IMR-90 (cell line): ENCODE measurements around the gene MAGEA10. TPM values are rescaled to one million over a fixed set of nuclear protein-coding genes. Genes with fewer than 3 reads are reported as not detected.

Source experiments
- ATAC-seq: fragments of 200-7000 bp; cut with Tn5 transposase; 2 replicates; pipeline ENCODE4 v1.9.1; 2020; ENCODE audit warnings: low read depth, mild to moderate bottlenecking, moderate library complexity
- BruUV-seq: library from RNA; stranded (reverse); fragments of 400-500 nt; replicated peaks from 2 replicates; lab custom pipeline; 2021; lab: Mats Ljungman, UMichigan
- CTCF ChIA-PET: fragments of 300-600 bp; formaldehyde crosslinking; extraction: SDS; loops from one replicate; lab custom pipeline; 2021; ENCODE audit warnings: antibody characterized with exemption; lab: Yijun Ruan, JAX
- POLR2A ChIA-PET: fragments of 300-600 bp; sonication (Branson Sonifier 250); formaldehyde crosslinking; loops from one replicate; lab custom pipeline; 2022; ENCODE audit warnings: antibody characterized with exemption; ENCODE audit not compliant: unreplicated experiment; lab: Charles Lee
- DNase-seq: peaks from one replicate; pipeline ENCODE4 v3.0.0; 2013
- H2AFZ ChIP-seq: replicated peaks from 2 replicates; pipeline ENCODE3; 2013; ENCODE audit warnings: low read length, mild to moderate bottlenecking; ENCODE audit not compliant: poor library complexity
- H2AK5ac ChIP-seq: 2 replicates; pipeline ENCODE4 v1.6.1; 2013; ENCODE audit warnings: low read depth, low read length, inconsistent platforms
- H2AK9ac ChIP-seq: replicated peaks from 2 replicates; pipeline ENCODE3; 2013; ENCODE audit warnings: mild to moderate bottlenecking, low read depth, low read length, moderate library complexity; ENCODE audit not compliant: poor library complexity
- H2BK120ac ChIP-seq: 2 replicates; pipeline ENCODE4 v1.6.1; 2013; ENCODE audit warnings: low read depth, low read length, inconsistent platforms
- H2BK15ac ChIP-seq: 3 replicates; pipeline ENCODE4 v1.6.1; 2013; ENCODE audit warnings: low read depth, low read length, inconsistent platforms
- H2BK20ac ChIP-seq: 2 replicates; pipeline ENCODE4 v1.6.1; 2013; ENCODE audit warnings: low read depth, mild to moderate bottlenecking, inconsistent platforms, low read length, moderate library complexity
- H2BK5ac ChIP-seq: 2 replicates; pipeline ENCODE4 v1.6.1; 2013; ENCODE audit warnings: mild to moderate bottlenecking, low read depth, low read length, inconsistent platforms; ENCODE audit not compliant: poor library complexity, severe bottlenecking
- H3K14ac ChIP-seq: replicated peaks from 2 replicates; pipeline ENCODE4 v1.6.1; 2013; ENCODE audit warnings: low read depth, low read length, inconsistent platforms
- H3K18ac ChIP-seq: 2 replicates; pipeline ENCODE4 v1.6.1; 2013; ENCODE audit warnings: low read depth, low read length, control low read depth
- H3K23ac ChIP-seq: 2 replicates; pipeline ENCODE4 v1.6.1; 2013; ENCODE audit warnings: low read depth, low read length, inconsistent platforms
- H3K27ac ChIP-seq: 2 replicates; pipeline ENCODE4 v1.5.1; 2013; ENCODE audit warnings: mild to moderate bottlenecking, control low read depth, low read length; ENCODE audit not compliant: insufficient read depth
- H3K27me3 ChIP-seq: 2 replicates; pipeline ENCODE4 v1.6.1; 2013; ENCODE audit warnings: low read length; ENCODE audit not compliant: control insufficient read depth, insufficient read depth
- H3K36me3 ChIP-seq: 2 replicates; pipeline ENCODE4 v1.6.1; 2013; ENCODE audit warnings: low read length, mixed read lengths; ENCODE audit not compliant: control insufficient read depth, insufficient read depth
- H3K4ac ChIP-seq: 2 replicates; pipeline ENCODE4 v1.6.1; 2013; ENCODE audit warnings: low read depth, low read length, inconsistent platforms
- H3K4me1 ChIP-seq: 2 replicates; pipeline ENCODE4 v1.6.1; 2013; ENCODE audit warnings: low read length, mixed read lengths; ENCODE audit not compliant: control insufficient read depth, insufficient read depth
- H3K4me2 ChIP-seq: 2 replicates; pipeline ENCODE4 v1.6.1; 2013; ENCODE audit warnings: low read depth, mild to moderate bottlenecking, control low read depth, low read length, moderate library complexity
- H3K4me3 ChIP-seq: 2 replicates; pipeline ENCODE4 v1.5.1; 2013; ENCODE audit warnings: low read depth, mild to moderate bottlenecking, control low read depth, low read length, moderate library complexity; ENCODE audit not compliant: insufficient read depth
- H3K56ac ChIP-seq: 2 replicates; pipeline ENCODE4 v1.6.1; 2013; ENCODE audit warnings: low read length, inconsistent platforms; ENCODE audit not compliant: insufficient read depth; ENCODE audit errors: extremely low read depth
- H3K79me1 ChIP-seq, 2 experiments: 2 replicates each; pipeline ENCODE4 v1.6.1; 2013; ENCODE audit warnings: low read length in 2 of 2, inconsistent platforms in 1 of 2, low read depth in 1 of 2
- H3K9ac ChIP-seq: 2 replicates; pipeline ENCODE4 v1.6.1; 2013; ENCODE audit warnings: low read depth, low read length, control low read depth
- H3K9me1 ChIP-seq: 2 replicates; pipeline ENCODE4 v1.6.1; 2013; ENCODE audit warnings: low read length, inconsistent platforms; ENCODE audit not compliant: insufficient read depth
- H3K9me3 ChIP-seq: 2 replicates; pipeline ENCODE4 v1.6.1; 2013; ENCODE audit warnings: low read length; ENCODE audit not compliant: control insufficient read depth, insufficient read depth
- H4K20me1 ChIP-seq: 2 replicates; pipeline ENCODE4 v1.6.1; 2013; ENCODE audit warnings: low read length, inconsistent platforms; ENCODE audit not compliant: insufficient read depth
- H4K5ac ChIP-seq: 2 replicates; pipeline ENCODE4 v1.6.1; 2013; ENCODE audit warnings: mild to moderate bottlenecking, low read depth, low read length, control low read depth
- H4K8ac ChIP-seq, 2 experiments: 2 replicates each; pipeline ENCODE4 v1.6.1; 2013; ENCODE audit warnings: low read depth in 2 of 2, low read length in 2 of 2, control low read depth in 1 of 2, inconsistent platforms in 1 of 2
- H4K91ac ChIP-seq: 2 replicates; pipeline ENCODE4 v1.6.1; 2013; ENCODE audit warnings: low read depth, low read length, inconsistent platforms; ENCODE audit not compliant: insufficient read depth
- CTCF ChIP-seq: conservative IDR thresholded peaks from 2 replicates; pipeline ENCODE4 v1.5.1; 2012; ENCODE audit warnings: mild to moderate bottlenecking, low read depth, low read length, improper control_type of control experiment
- ELK1 ChIP-seq: fragments of 150-350 bp; IDR thresholded peaks from 2 replicates; pipeline ENCODE4 v1.6.1; 2016; ENCODE audit warnings: low read depth, mild to moderate bottlenecking, low read length, moderate library complexity, borderline replicate concordance
- MXI1 ChIP-seq: IDR thresholded peaks from 2 replicates; pipeline ENCODE4 v1.6.1; 2012; ENCODE audit warnings: low read depth, mild to moderate bottlenecking, low read length, moderate library complexity, borderline replicate concordance
- RCOR1 ChIP-seq: IDR thresholded peaks from 2 replicates; pipeline ENCODE4 v1.6.1; 2012; ENCODE audit warnings: mild to moderate bottlenecking, low read length, improper control_type of control experiment; ENCODE audit not compliant: insufficient replicate concordance
- RFX5 ChIP-seq: IDR thresholded peaks from 2 replicates; pipeline ENCODE4 v1.8.0; 2012; ENCODE audit warnings: low read depth, mild to moderate bottlenecking, low read length, moderate library complexity
- SMC3 ChIP-seq: fragments of 150-350 bp; IDR thresholded peaks from 2 replicates; pipeline ENCODE4 v1.6.1; 2016; ENCODE audit warnings: low read depth, mild to moderate bottlenecking, antibody characterized with exemption, low read length, moderate library complexity
- USF2 ChIP-seq: fragments of 150-350 bp; IDR thresholded peaks from 2 replicates; pipeline ENCODE4 v1.6.1; 2017; ENCODE audit warnings: mild to moderate bottlenecking, antibody characterized with exemption, low read length, low read depth
- WGBS, 2 experiments: methylation state at CpG; one replicate each; pipeline versions ENCODE4 v1.1.5 to v1.1.7; 2013; ENCODE audit warnings: missing lambda C conversion rate in 2 of 2; ENCODE audit not compliant: insufficient read length in 1 of 2; ENCODE audit errors: extremely low coverage in 2 of 2; 5-methylcytosine and 5-hydroxymethylcytosine counted together
- dilution Hi-C: fragments of 300-500 bp; cut with HindIII; formaldehyde crosslinking; loops from one replicate; pipeline ENCODE4 v1.14.3; 2018; ENCODE audit warnings: low sequenced_read_pairs; ENCODE audit not compliant: unreplicated experiment
- in situ Hi-C: fragments of 300-500 bp; cut with MboI; formaldehyde crosslinking; loops from 3 replicates; pipeline ENCODE4 v1.14.3; 2019; ENCODE audit warnings: low sequenced_read_pairs, inconsistent platforms, mixed read lengths
- intact Hi-C: fragments of 100-400 bp; cut with micrococcal nuclease; formaldehyde crosslinking; loops from 2 replicates; pipeline ENCODE4 v1.10.0; 2022
- polyA plus RNA-seq, 3 experiments: library from polyadenylated mRNA; depleted of rRNA; stranded (reverse); fragments of >200 nt; gene quantifications; 2 replicates each; pipeline ENCODE4 v1.2.3, GENCODE V29; 2012; ENCODE audit warnings: low replicate concordance in 1 of 3
- total RNA-seq: library from RNA; depleted of rRNA; stranded (reverse); fragments of >200 nt; gene quantifications from 2 replicates; pipeline ENCODE4 v1.2.3, GENCODE V29; 2012

MAGEA10 gene
- total and polyA plus RNA-seq, 2 of the 4 experiments (the other 2 are of a cell fraction): not detected

GRCh38 chrX:152151256-152151655 lies 12.9 kb upstream of the MAGEA10 start:
- BruUV-seq: no TSS peak
- no peak overlapping the region for H2BK20ac ChIP-seq
- whole genome bisulfite sequencing, 2 experiments: 40% methylated on average over 2 of the region's 3 CpGs; no CpG with 5 or more reads in 1 of the 2 experiments
- H3K27me3 ChIP-seq: no peaks in the 10 kb centered on the region
- H3K9me3 ChIP-seq: no peaks in the 10 kb centered on the region
- POLR2A ChIA-PET: no interaction called here
- H3K56ac ChIP-seq: no peak overlapping the region
- no peak overlapping the region for H2AFZ ChIP-seq
- H3K23ac ChIP-seq: no peak overlapping the region
- TF ChIP-seq MXI1 (no peak), RCOR1 (no peak), USF2 (no peak), ELK1 (no peak), SMC3 (no peak), CTCF (no peak), RFX5 (no peak)
- dilution Hi-C loops (no loop called here), in situ Hi-C loops (no loop called here), intact Hi-C loops (no loop called here)
- no peak overlapping the region for H3K9ac ChIP-seq
- H3K9me1 ChIP-seq: no peaks in the 10 kb centered on the region
- ATAC-seq (no peak), DNase-seq (no peak)
- H3K14ac ChIP-seq: no peak overlapping the region
- H2BK15ac ChIP-seq: no peak overlapping the region
- H4K91ac ChIP-seq: no peak overlapping the region
- no peak overlapping the region for H3K4me3 ChIP-seq
- H2AK9ac ChIP-seq: no peak overlapping the region
- no peak overlapping the region for H2BK5ac ChIP-seq
- no peaks in the 10 kb centered on the region for H3K36me3 ChIP-seq
- no peaks in the 10 kb centered on the region for H4K20me1 ChIP-seq
- no peak overlapping the region for H4K5ac ChIP-seq
- H2BK120ac ChIP-seq: no peak overlapping the region
- CTCF ChIA-PET: no interaction called here
- H3K27ac ChIP-seq: no peak overlapping the region
- no peak overlapping the region for H2AK5ac ChIP-seq
- H3K79me1 ChIP-seq: no peaks in the 10 kb centered on the region
- H3K4me1 ChIP-seq: no peaks in the 10 kb centered on the region
- H3K4me2 ChIP-seq: no peak overlapping the region
- no peak overlapping the region for H3K4ac ChIP-seq
- H3K18ac ChIP-seq: no peak overlapping the region
- no peak overlapping the region for H4K8ac ChIP-seq
